ENCODE results near the gene TAF8.

TAF8 gene

GRCh38 chr6:42042108-42042507 lies 8.2 kb upstream of the TAF8 start:
- no peak overlapping the region for H3K4me3 ChIP-seq (ENCODE audit: low read length)
- TF ChIP-seq CTCF (IDR thresholded peaks at IDR 0.05; ENCODE audit: low read depth, low read length, poor library complexity, severe bottlenecking) (no peak), EZH2phosphoT487 (IDR thresholded peaks at IDR 0.05; ENCODE audit: borderline replicate concordance, low read length) (no peak)
- H3K36me3 ChIP-seq (ENCODE audit: control insufficient read depth, low read length), result peaks cover 13% of the 10 kb centered on the region
- no peaks in the 10 kb centered on the region for H4K20me1 ChIP-seq (ENCODE audit: control insufficient read depth, insufficient read depth, low read depth, low read length)
- no peaks in the 10 kb centered on the region for H3K9me3 ChIP-seq (ENCODE audit: control insufficient read depth, insufficient read depth, low read length)
- H3K4me2 ChIP-seq (ENCODE audit: low read length), result no peak overlapping the region
- peak overlapping the region; percentile 82 for H3K27ac ChIP-seq (ENCODE audit: low read depth, low read length)
- peaks cover 27% of the 10 kb centered on the region for H3F3A ChIP-seq (ENCODE audit: control insufficient read depth, insufficient read depth)
- H3K4me1 ChIP-seq (ENCODE audit: control insufficient read depth, low read length), result peaks cover 85% of the 10 kb centered on the region
- no peaks in the 10 kb centered on the region for H3K9me2 ChIP-seq (replicated peaks; ENCODE audit: control insufficient read depth, low read length)
- peaks cover 47% of the 10 kb centered on the region for H3K79me2 ChIP-seq (ENCODE audit: control insufficient read depth, low read length)
- H3K27me3 ChIP-seq (ENCODE audit: control insufficient read depth, low read length), result no peaks in the 10 kb centered on the region

GRCh38 chr6:42043787-42044475 lies 6.4 kb upstream of the TAF8 start:
- H3K9me3 ChIP-seq (ENCODE audit: control insufficient read depth, insufficient read depth, low read length), result no peaks in the 10 kb centered on the region
- no peaks in the 10 kb centered on the region for H4K20me1 ChIP-seq (ENCODE audit: control insufficient read depth, insufficient read depth, low read depth, low read length)
- H3K4me1 ChIP-seq (ENCODE audit: control insufficient read depth, low read length), result peaks cover 87% of the 10 kb centered on the region
- H3K79me2 ChIP-seq (ENCODE audit: control insufficient read depth, low read length), result peaks cover 49% of the 10 kb centered on the region
- peak overlapping the region; percentile 73 for H3K4me2 ChIP-seq (ENCODE audit: low read length)
- peaks cover 22% of the 10 kb centered on the region for H3F3A ChIP-seq (ENCODE audit: control insufficient read depth, insufficient read depth)
- H3K27me3 ChIP-seq (ENCODE audit: control insufficient read depth, low read length), result no peaks in the 10 kb centered on the region
- peak overlapping the region; percentile 71 for H3K4me3 ChIP-seq (ENCODE audit: low read length)
- TF ChIP-seq CTCF (IDR thresholded peaks at IDR 0.05; ENCODE audit: low read depth, low read length, poor library complexity, severe bottlenecking) (peak; percentile 95), EZH2phosphoT487 (IDR thresholded peaks at IDR 0.05; ENCODE audit: borderline replicate concordance, low read length) (no peak)
- H3K27ac ChIP-seq (ENCODE audit: low read depth, low read length), result peak overlapping the region; percentile 51
- no peaks in the 10 kb centered on the region for H3K9me2 ChIP-seq (replicated peaks; ENCODE audit: control insufficient read depth, low read length)
- H3K36me3 ChIP-seq (ENCODE audit: control insufficient read depth, low read length), result peaks cover 10% of the 10 kb centered on the region

GRCh38 chr6:42045538-42046460 lies 4.5 kb upstream of the TAF8 start:
- Histone ChIP-seq H4K20me1 (ENCODE audit: control insufficient read depth, insufficient read depth, low read depth, low read length) (no peaks in the 10 kb centered on the region), H3K79me2 (ENCODE audit: control insufficient read depth, low read length) (peaks cover 39% of the 10 kb centered on the region), H3K27ac (ENCODE audit: low read depth, low read length) (peak overlapping the region; percentile 39), H3K4me2 (ENCODE audit: low read length) (peak overlapping the region; percentile 92), H3F3A (ENCODE audit: control insufficient read depth, insufficient read depth) (peaks cover 26% of the 10 kb centered on the region), H3K9me3 (ENCODE audit: control insufficient read depth, insufficient read depth, low read length) (no peaks in the 10 kb centered on the region), H3K27me3 (ENCODE audit: control insufficient read depth, low read length) (no peaks in the 10 kb centered on the region), H3K9me2 (replicated peaks; ENCODE audit: control insufficient read depth, low read length) (no peaks in the 10 kb centered on the region), H3K4me1 (ENCODE audit: control insufficient read depth, low read length) (peaks cover 81% of the 10 kb centered on the region), H3K4me3 (ENCODE audit: low read length) (peak overlapping the region; percentile 80), H3K36me3 (ENCODE audit: control insufficient read depth, low read length) (no peaks in the 10 kb centered on the region)
- TF ChIP-seq CTCF (IDR thresholded peaks at IDR 0.05; ENCODE audit: low read depth, low read length, poor library complexity, severe bottlenecking), result no peak
- no peak for TF ChIP-seq EZH2phosphoT487 (IDR thresholded peaks at IDR 0.05; ENCODE audit: borderline replicate concordance, low read length)

Data from DOHH2 (cell line).